Keratinocyte (primary cell): ENCODE data around the gene NAALADL2.

ENCODE experiments used
- EZH2 ChIP-seq: IDR thresholded peaks from one replicate; pipeline ENCODE4 v1.6.1; 2012; ENCODE audit warnings: inconsistent platforms, mild to moderate bottlenecking, low read length, moderate library complexity
- TF ChIP-seq, protein P1 (sequence below), 3 experiments: IDR thresholded peaks in 1 of 3; conservative IDR thresholded peaks in 1 of 3; optimal IDR thresholded peaks in 1 of 3; 2 replicates in 2 of 3; 3 replicates in 1 of 3; pipeline versions ENCODE3 to v1.5.1; 2011; ENCODE audit warnings: low read length in 3 of 3, mild to moderate bottlenecking in 3 of 3, moderate library complexity in 2 of 3, control low read depth in 1 of 3, inconsistent platforms in 1 of 3; ENCODE audit not compliant: insufficient read depth in 2 of 3; ENCODE audit errors: extremely low read depth in 1 of 3

DNA sequence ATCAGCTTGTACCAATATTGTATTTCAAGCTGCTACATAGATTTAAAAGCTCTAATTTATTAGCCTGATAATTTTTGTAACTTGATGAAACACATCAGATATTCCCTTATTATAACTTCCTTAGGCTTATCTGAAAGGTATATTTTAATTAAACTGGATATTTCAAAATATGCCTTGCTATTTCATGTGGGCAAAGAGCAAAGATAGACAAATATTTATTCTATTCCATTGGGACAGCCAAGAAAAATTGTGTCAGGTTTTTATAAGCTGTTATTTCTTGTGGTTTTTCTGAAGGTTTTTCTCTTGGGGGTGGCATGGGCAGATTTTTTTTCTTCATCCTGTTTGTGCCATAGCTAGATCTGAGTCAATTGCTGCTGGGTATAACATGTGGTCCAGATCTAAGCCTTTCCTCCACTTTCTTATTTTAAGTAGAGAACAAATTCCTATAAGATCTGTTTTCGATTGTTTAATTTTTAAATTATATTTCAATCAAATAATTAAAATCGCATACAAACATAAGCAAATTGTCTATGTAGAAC is 249.5 kb downstream of the NAALADL2 start:
- TF ChIP-seq, protein P1, sequence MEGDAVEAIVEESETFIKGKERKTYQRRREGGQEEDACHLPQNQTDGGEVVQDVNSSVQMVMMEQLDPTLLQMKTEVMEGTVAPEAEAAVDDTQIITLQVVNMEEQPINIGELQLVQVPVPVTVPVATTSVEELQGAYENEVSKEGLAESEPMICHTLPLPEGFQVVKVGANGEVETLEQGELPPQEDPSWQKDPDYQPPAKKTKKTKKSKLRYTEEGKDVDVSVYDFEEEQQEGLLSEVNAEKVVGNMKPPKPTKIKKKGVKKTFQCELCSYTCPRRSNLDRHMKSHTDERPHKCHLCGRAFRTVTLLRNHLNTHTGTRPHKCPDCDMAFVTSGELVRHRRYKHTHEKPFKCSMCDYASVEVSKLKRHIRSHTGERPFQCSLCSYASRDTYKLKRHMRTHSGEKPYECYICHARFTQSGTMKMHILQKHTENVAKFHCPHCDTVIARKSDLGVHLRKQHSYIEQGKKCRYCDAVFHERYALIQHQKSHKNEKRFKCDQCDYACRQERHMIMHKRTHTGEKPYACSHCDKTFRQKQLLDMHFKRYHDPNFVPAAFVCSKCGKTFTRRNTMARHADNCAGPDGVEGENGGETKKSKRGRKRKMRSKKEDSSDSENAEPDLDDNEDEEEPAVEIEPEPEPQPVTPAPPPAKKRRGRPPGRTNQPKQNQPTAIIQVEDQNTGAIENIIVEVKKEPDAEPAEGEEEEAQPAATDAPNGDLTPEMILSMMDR (optimal IDR thresholded peaks at IDR 0.05 in 1 of 3, IDR thresholded peaks at IDR 0.05 in 1 of 3, conservative IDR thresholded peaks at IDR 0.05 in 1 of 3; ENCODE audit: extremely low read depth in 1 of 3, insufficient read depth in 2 of 3, low read length in 3 of 3), result no peak
- TF ChIP-seq EZH2, result no peak
